IPS-18c (cell line): ENCODE measurements around the gene F7.
"Not testable (repeated sequence)": the region's sequence is repeated elsewhere in the genome, so short reads cannot be mapped to it uniquely, and the experiment has no call there.

ENCODE experiments used
- H3K4me3 ChIP-seq: 2 replicates; pipeline ENCODE4 v1.7.0; 2013; ENCODE audit warnings: low read depth, mild to moderate bottlenecking, low read length, moderate library complexity; ENCODE audit not compliant: insufficient read depth
- H3K9me3 ChIP-seq: one replicate; pipeline ENCODE4 v1.6.1; 2013; ENCODE audit warnings: mild to moderate bottlenecking, low read length, moderate library complexity; ENCODE audit not compliant: control insufficient read depth, insufficient read depth

The F7 gene

GRCh38 chr13:113105032-113105920 lies at the start of gene F7:
TSS of gene F7 (plus strand) at chr13:113105791. CDS start at chr13:113105842, 51 bp downstream.
- H3K4me3 ChIP-seq, result no peak within 1 kb of the TSS
- peaks cover 2% of the 10 kb centered on the region for H3K9me3 ChIP-seq

- no peak overlapping the region for H3K4me3 ChIP-seq
- H3K9me3 ChIP-seq, result peaks cover 6% of the 10 kb centered on the region
These were observed 48.5 kb upstream of the F7 start for GRCh38 chr13:113057084-113057483.

DNA sequence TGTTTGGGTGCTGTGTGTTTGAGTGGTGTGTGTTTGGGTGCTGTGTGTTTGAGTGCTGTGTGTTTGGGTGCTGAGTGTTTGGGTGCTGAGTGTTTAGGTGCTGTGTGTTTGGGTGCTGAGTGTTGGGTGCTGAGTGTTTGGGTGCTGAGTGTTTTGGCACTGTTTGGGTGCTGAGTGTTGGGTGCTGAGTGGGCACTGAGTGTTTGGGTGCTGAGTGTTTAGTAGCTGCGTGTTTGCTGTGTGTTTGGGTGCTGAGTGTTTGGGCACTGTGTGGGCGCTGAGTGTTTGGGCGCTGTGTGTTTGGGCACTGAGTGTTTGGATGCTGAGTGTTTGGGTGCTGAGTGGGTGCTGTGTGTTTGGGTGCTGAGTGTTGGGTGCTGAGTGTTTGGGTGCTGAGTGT lies 48.0 kb upstream of the F7 start:
- not testable (repeated sequence) for H3K4me3 ChIP-seq, H3K9me3 ChIP-seq

- Histone ChIP-seq H3K4me3 (no peak overlapping the region), H3K9me3 (peaks cover 6% of the 10 kb centered on the region)
These were observed 47.2 kb upstream of the F7 start for GRCh38 chr13:113058129-113058987.

DNA sequence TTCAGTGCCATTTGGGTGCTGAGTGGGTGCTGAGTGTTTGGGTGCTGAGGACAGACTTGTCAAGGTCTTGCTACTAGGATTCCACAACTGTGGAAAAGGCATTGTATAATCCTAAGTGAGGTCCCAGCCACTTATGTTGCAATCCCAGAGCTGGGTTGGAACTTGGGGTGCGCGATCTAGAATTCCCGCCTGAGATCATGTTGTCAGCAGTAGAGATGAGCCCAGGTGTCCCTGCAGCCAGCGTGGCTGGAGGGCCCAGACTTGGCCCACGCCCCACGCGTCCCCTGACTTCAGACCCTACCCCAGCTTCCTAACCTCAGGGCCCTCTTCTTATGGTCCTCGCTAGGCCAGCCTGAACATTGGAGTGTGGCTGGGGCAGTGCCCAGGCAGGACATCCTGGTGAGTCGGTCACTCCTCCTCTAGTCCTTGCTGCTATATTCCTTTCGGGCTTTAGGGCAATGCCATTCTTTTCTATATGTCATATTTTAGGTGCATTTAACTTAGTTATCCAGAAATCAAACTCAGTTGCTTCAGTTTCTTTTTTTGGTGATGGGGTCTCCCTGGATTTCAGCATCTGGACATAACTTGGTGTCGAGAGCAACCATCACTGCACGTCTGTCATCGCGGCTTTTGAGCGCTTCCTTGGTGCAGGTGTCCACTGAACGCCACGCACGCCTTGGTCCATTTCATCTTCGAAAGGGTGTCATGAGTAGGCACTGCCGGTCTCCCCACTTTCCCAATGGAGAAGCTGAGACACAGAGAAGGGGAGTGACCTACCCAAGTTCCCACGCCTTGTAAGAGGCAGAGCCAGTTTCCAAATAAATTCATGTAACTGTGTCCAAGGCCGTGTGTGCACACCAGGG lies 46.4 kb upstream of the F7 start:
- Histone ChIP-seq H3K9me3 (peaks cover 6% of the 10 kb centered on the region), H3K4me3 (no peak overlapping the region)

- no peak overlapping the region for H3K4me3 ChIP-seq
- H3K9me3 ChIP-seq, result peaks cover 6% of the 10 kb centered on the region
These were observed 45.7 kb upstream of the F7 start for GRCh38 chr13:113059891-113060290.

- no peak overlapping the region for H3K4me3 ChIP-seq
These were observed 44.9 kb upstream of the F7 start for GRCh38 chr13:113060557-113061270.

DNA sequence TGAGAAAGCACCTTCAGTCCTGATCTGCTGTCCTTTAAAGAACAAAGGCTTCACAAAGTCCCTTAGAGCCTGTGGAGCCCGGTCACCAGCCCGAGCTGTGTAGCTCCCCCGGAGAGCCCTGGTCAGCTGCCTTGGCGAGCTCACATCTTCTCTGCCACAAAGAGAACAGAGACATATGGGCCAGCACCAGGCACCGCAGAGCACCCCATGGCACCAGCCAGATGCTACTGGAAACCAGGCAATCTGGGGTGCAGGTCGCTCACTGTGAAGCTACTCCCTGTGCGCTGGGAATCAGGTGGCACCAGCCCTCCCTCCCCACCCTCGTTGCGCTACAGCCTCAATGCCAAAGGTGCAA lies 44.3 kb upstream of the F7 start:
- H3K4me3 ChIP-seq, result no peak overlapping the region

More at GRCh38 chr13:113060557-113061270, 44.9 kb upstream of the F7 start:
- H3K9me3 ChIP-seq, result peaks cover 6% of the 10 kb centered on the region

DNA sequence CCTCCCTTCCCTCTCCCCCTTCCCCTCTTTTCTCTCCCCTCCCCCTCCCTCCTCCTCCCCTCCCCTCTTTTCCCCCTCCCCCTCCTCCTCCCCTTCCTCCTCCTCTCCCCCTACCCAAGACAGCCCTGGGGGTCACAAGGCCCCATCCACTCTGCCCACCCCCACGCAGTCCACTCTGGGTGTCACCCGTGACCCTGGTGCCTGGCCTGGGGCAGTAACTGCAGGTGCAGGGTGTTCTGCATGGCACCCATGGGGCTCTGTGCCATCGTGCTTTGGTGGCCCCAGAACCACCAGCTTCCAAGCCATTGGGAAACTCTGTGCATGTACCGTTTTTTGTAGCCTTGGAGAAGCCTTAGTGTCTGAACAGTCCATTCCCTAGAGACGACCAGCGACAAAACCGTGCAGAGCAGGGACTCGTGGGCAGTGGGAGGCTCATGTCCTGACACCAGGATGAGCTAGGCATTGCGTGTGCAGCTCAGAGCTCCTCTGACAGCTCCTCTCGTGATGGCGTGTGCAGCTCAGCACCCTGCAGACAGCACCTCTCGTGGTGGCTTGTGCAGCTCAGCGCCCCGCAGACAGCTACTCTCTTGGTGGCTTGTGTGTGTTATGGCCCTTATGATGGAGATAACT lies 43.7 kb upstream of the F7 start:
- H3K4me3 ChIP-seq, result no peak overlapping the region
- peaks cover 3% of the 10 kb centered on the region for H3K9me3 ChIP-seq

More for the DNA sequence above, 44.3 kb upstream of the F7 start:
- H3K9me3 ChIP-seq, result peaks cover 5% of the 10 kb centered on the region

DNA sequence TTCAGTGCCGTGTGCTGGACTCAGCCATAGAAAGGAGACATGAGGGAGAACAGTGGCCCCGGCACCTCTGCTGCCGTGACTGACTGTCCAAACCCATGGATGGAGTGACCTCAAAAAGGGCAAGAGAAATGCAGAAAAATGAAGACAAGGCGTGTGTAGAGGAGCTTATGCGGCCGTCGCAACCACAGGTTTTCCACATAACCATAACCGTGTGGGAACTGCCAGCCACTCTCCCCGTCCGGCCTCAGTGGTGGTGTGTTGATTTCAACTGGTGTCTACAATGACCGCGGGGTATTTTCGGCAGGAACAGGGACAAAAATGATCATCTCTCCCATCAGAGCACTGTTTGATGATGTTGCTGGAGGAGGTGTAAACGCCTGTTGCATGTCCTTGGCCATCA lies 42.9 kb upstream of the F7 start:
- no peak overlapping the region for H3K4me3 ChIP-seq
- H3K9me3 ChIP-seq, result peaks cover 3% of the 10 kb centered on the region

GRCh38 chr13:113063091-113063491 lies 42.5 kb upstream of the F7 start:
- Histone ChIP-seq H3K9me3 (peaks cover 3% of the 10 kb centered on the region), H3K4me3 (no peak overlapping the region)

GRCh38 chr13:113064000-113064533 lies 41.5 kb upstream of the F7 start:
- H3K9me3 ChIP-seq, result no peaks in the 10 kb centered on the region
- no peak overlapping the region for H3K4me3 ChIP-seq

GRCh38 chr13:113064534-113065405 lies 40.8 kb upstream of the F7 start:
- H3K9me3 ChIP-seq, result no peaks in the 10 kb centered on the region
- H3K4me3 ChIP-seq, result no peak overlapping the region

GRCh38 chr13:113065406-113066141 lies 40.0 kb upstream of the F7 start:
- H3K4me3 ChIP-seq, result no peak overlapping the region

GRCh38 chr13:113066142-113066455 lies 39.5 kb upstream of the F7 start:
- no peak overlapping the region for H3K4me3 ChIP-seq

More at GRCh38 chr13:113065406-113066141, 40.0 kb upstream of the F7 start:
- H3K9me3 ChIP-seq, result no peaks in the 10 kb centered on the region

More at GRCh38 chr13:113066142-113066455, 39.5 kb upstream of the F7 start:
- no peaks in the 10 kb centered on the region for H3K9me3 ChIP-seq
